Measurements from ENCODE around the gene PRR3. TPM values are rescaled to one million over a fixed set of nuclear protein-coding genes. Genes with fewer than 3 reads are reported as not detected.
A peak's percentile ranks its signal among the peaks of the same experiment; 100 is the strongest.

The PRR3 gene
- total and polyA plus RNA-seq, 9 of the 15 experiments (the other 6 are each of a cell fraction or from before 2014, with no cell fraction given), result 23.5 to 59.6 (median 28.8) TPM

DNA sequence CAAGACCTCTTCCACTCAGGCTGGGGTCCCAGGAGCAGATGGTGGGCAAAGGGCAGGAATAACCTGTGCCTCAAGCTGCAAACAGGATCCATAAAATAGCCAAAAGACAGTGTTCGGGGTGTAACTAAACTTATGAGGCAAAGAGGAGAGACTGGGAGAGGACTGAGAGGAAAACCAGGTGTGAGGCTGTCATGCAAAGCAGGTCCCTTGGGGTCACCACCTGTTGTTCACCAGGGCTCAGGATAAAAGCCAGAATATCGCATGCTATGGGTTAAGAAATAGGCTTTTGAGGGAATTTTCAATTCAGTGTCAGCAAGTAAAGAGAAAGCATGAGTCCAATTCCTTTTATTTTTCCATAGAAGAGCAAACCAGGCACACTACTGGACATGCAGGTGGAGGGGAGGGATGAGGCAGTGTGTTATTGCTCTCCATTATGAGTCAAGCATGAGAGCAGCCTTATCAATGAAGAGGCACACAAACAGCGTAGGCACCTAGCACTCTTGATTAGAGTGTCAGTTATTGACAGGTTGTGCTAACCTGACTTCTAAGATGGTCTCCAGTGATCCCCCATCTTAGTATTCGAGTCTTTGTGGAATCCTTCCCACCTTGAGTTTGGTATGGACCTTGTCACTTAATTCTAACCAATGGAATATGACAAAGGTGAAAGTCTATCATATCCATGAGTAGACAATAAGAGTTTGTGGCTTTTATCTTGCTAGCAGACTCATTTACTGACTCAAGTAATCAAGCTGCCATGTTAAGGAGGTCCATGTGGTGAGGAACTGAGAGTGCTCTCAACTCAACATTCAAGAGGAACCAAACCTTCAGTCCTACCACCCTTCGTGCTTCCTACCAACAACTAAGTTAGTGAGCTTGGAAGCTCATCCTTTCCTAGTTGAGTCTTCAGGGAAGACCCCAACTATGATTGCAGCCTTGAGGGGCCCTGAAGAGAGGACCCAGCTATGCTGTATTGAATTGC is 49.0 kb upstream of the PRR3 start (continued):
- TF ChIP-seq, protein P1, sequence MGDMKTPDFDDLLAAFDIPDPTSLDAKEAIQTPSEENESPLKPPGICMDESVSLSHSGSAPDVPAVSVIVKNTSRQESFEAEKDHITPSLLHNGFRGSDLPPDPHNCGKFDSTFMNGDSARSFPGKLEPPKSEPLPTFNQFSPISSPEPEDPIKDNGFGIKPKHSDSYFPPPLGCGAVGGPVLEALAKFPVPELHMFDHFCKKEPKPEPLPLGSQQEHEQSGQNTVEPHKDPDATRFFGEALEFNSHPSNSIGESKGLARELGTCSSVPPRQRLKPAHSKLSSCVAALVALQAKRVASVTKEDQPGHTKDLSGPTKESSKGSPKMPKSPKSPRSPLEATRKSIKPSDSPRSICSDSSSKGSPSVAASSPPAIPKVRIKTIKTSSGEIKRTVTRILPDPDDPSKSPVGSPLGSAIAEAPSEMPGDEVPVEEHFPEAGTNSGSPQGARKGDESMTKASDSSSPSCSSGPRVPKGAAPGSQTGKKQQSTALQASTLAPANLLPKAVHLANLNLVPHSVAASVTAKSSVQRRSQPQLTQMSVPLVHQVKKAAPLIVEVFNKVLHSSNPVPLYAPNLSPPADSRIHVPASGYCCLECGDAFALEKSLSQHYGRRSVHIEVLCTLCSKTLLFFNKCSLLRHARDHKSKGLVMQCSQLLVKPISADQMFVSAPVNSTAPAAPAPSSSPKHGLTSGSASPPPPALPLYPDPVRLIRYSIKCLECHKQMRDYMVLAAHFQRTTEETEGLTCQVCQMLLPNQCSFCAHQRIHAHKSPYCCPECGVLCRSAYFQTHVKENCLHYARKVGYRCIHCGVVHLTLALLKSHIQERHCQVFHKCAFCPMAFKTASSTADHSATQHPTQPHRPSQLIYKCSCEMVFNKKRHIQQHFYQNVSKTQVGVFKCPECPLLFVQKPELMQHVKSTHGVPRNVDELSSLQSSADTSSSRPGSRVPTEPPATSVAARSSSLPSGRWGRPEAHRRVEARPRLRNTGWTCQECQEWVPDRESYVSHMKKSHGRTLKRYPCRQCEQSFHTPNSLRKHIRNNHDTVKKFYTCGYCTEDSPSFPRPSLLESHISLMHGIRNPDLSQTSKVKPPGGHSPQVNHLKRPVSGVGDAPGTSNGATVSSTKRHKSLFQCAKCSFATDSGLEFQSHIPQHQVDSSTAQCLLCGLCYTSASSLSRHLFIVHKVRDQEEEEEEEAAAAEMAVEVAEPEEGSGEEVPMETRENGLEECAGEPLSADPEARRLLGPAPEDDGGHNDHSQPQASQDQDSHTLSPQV (IDR thresholded peaks at IDR 0.05), result peak; percentile 32; the same call in 1 of the 2 replicates
- TF ChIP-seq ZNF224 (CRISPR knock-in tag; IDR thresholded peaks at IDR 0.05) (no peak), CBX3 (IDR thresholded peaks at IDR 0.05; ENCODE audit: borderline replicate concordance in 1 of 2, low read length in 2 of 2) (no peak), TOE1 (IDR thresholded peaks at IDR 0.05; ENCODE audit: borderline replicate concordance) (no peak), TOE1 (CRISPR knock-in tag; IDR thresholded peaks at IDR 0.05; ENCODE audit: borderline replicate concordance, low read depth) (peak; percentile 27; the same call in 1 of the 2 replicates), FUS (optimal IDR thresholded peaks at IDR 0.05; ENCODE audit: low read depth, low read length) (no peak)
- TF ChIP-seq, protein P2, sequence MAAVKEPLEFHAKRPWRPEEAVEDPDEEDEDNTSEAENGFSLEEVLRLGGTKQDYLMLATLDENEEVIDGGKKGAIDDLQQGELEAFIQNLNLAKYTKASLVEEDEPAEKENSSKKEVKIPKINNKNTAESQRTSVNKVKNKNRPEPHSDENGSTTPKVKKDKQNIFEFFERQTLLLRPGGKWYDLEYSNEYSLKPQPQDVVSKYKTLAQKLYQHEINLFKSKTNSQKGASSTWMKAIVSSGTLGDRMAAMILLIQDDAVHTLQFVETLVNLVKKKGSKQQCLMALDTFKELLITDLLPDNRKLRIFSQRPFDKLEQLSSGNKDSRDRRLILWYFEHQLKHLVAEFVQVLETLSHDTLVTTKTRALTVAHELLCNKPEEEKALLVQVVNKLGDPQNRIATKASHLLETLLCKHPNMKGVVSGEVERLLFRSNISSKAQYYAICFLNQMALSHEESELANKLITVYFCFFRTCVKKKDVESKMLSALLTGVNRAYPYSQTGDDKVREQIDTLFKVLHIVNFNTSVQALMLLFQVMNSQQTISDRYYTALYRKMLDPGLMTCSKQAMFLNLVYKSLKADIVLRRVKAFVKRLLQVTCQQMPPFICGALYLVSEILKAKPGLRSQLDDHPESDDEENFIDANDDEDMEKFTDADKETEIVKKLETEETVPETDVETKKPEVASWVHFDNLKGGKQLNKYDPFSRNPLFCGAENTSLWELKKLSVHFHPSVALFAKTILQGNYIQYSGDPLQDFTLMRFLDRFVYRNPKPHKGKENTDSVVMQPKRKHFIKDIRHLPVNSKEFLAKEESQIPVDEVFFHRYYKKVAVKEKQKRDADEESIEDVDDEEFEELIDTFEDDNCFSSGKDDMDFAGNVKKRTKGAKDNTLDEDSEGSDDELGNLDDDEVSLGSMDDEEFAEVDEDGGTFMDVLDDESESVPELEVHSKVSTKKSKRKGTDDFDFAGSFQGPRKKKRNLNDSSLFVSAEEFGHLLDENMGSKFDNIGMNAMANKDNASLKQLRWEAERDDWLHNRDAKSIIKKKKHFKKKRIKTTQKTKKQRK (IDR thresholded peaks at IDR 0.05; ENCODE audit: borderline replicate concordance, low read depth, low read length), result no peak
